Suprapubic skin (tissue), 4 donors: Measurements from ENCODE around the gene EEFSEC. TPM values are rescaled to one million over a fixed set of nuclear protein-coding genes. Genes with fewer than 3 reads are reported as not detected.

Source experiments
- DNase-seq, 2 donors: peaks; one replicate each; pipeline ENCODE4 v3.0.0-alpha.2; 2019; ENCODE audit warnings: low spot score in 2 of 2
- H3K27ac ChIP-seq: fragments of 200-600 bp; sonication (generic); one replicate; pipeline ENCODE4 v1.5.1; 2019
- H3K27me3 ChIP-seq: fragments of 200-600 bp; sonication (generic); one replicate; pipeline ENCODE4 v1.5.1; 2019
- H3K36me3 ChIP-seq: fragments of 200-600 bp; sonication (generic); one replicate; pipeline ENCODE4 v1.5.1; 2019
- H3K4me1 ChIP-seq: fragments of 200-600 bp; sonication (generic); one replicate; pipeline ENCODE4 v1.5.1; 2019
- H3K4me3 ChIP-seq: fragments of 200-600 bp; sonication (generic); one replicate; pipeline ENCODE4 v1.5.1; 2019; ENCODE audit warnings: mild to moderate bottlenecking
- H3K9me3 ChIP-seq: fragments of 200-600 bp; sonication (generic); one replicate; pipeline ENCODE4 v1.5.1; 2019
- CTCF ChIP-seq, 2 donors: fragments of 200-600 bp in 1 of 2; fragments of 450-650 bp in 1 of 2; sonication (generic) in 1 of 2; IDR thresholded peaks; one replicate each; pipeline ENCODE4 v1.5.1; 2016 to 2019; ENCODE audit warnings: antibody characterized with exemption in 2 of 2, mild to moderate bottlenecking in 1 of 2, moderate library complexity in 1 of 2
- EP300 ChIP-seq: sonication (generic); formaldehyde crosslinking; IDR thresholded peaks from one replicate; pipeline ENCODE4 v1.6.1; 2017; ENCODE audit warnings: antibody characterized with exemption
- POLR2A ChIP-seq, 2 donors: fragments of 450-650 bp; IDR thresholded peaks; one replicate each; pipeline ENCODE4 v1.6.1; 2017; ENCODE audit warnings: antibody characterized with exemption in 2 of 2, mild to moderate bottlenecking in 2 of 2, moderate library complexity in 2 of 2
- POLR2AphosphoS5 ChIP-seq, 3 donors: sonication (generic); formaldehyde crosslinking; IDR thresholded peaks; one replicate each; pipeline ENCODE4 v1.6.1; 2017; ENCODE audit warnings: antibody characterized with exemption in 3 of 3
- WGBS: methylation state at CpG from one replicate; pipeline ENCODE4 v1.1.5; 2018; 5-methylcytosine and 5-hydroxymethylcytosine counted together
- total RNA-seq, 4 donors: library from RNA; depleted of rRNA; stranded (reverse); fragments of >200 nt; gene quantifications; one replicate each; pipeline ENCODE4 v1.1.0, GENCODE V29; 2016

Gene EEFSEC
- total RNA-seq, 4 donors from 2014 or later, result 14.3 to 19.4 (median 16.7) TPM

DNA sequence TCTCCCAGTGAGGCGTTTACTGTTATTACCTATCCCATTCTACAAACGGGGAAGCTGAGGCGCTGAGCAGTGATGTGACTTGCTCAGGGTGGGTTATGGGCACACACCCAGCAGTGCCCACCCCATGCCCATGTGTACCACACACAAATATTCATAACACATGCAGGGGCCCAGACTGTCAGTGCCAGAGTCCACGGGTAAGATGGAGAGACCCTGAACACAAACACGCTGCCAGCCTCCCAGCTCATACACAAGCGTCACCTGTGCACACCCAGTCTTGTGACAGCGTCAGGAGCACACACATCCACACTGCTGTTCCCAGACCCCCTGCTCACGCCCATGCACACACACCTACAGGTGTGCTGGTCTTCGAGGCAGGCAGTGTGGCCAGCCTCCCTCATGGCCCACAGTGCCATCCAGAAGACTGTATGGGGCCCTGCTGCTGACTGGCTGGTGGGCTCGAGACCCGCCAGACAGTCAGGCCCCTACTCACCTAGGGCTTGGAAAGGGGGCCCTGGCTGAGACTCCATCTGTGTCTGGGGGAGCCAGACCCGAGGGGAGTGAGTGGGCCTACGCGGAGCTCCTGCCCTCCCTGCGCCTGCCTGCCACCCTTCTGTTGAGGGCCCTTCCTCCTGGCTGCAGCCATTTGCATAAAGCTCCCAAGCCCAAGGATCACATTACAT, 274.0 kb downstream of the EEFSEC start:
- no peak overlapping the region for H3K27ac ChIP-seq
- H3K9me3 ChIP-seq, result no peaks in the 10 kb centered on the region
- WGBS, result 93% methylated on average over 9 of the region's 15 CpGs
- H3K4me1 ChIP-seq, result peaks cover 10% of the 10 kb centered on the region
- no peaks in the 10 kb centered on the region for H3K36me3 ChIP-seq
- TF ChIP-seq EP300, result no peak
- no peak for TF ChIP-seq POLR2A (IDR thresholded peaks at IDR 0.05)
- no peak for TF ChIP-seq POLR2AphosphoS5 (IDR thresholded peaks at IDR 0.05)
- no peak for TF ChIP-seq CTCF (IDR thresholded peaks at IDR 0.05)
- no peak overlapping the region for H3K4me3 ChIP-seq
- DNase-seq, result no peak
- peaks cover 47% of the 10 kb centered on the region for H3K27me3 ChIP-seq

DNA sequence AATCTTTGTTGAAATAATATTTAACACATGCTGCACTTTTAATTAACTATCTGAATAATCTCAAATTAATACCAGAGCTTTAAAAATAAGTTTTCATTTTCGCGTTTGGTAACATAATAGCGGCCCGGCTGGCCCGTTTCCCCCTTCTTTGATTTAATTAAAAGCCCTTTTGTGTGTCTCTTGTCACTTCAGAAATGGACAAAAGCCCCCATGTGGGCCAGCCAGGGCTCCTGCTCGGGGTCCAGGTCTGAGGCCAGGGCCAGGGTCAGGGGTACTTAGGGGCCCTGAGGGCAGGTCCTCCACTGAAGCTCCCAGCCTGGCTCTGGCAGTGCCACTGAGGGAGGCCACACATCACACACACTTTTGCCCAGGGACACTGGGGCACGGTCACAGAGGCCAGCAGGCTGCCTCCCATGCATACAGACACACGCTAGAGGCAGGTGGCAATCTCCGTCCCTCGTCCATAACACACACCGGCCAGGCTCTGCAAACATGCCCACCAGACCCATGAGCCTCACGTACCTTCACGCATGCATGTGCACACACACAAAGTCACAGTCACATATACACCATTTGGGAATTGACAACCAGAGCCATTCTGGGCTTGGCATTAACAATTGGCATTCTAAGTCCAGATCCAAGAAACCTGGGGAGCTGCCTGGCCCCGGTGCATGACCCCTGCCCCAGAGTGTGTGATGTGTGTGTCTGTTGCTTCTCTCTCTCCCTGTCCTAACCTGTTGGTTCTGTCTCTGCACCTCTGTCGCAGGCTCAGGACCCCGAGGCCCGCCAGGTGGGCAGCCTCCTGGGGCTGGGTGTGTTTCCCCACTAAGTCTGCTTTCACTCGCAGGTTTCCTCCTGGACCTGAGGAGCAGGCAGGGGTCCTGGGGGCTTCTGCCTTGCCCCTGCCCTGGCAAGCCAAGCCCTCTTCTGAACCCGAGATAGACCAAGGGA, 274.9 kb downstream of the EEFSEC start:
- TF ChIP-seq CTCF (IDR thresholded peaks at IDR 0.05), result no peak
- TF ChIP-seq EP300, result no peak
- TF ChIP-seq POLR2AphosphoS5 (IDR thresholded peaks at IDR 0.05), result no peak
- no peak for TF ChIP-seq POLR2A (IDR thresholded peaks at IDR 0.05)
- 92% methylated on average over 17 of the region's 19 CpGs for WGBS
- no peak for DNase-seq
- no peak overlapping the region for H3K4me3 ChIP-seq
- H3K27me3 ChIP-seq, result peaks cover 56% of the 10 kb centered on the region
- H3K9me3 ChIP-seq, result no peaks in the 10 kb centered on the region
- H3K27ac ChIP-seq, result no peak overlapping the region
- peaks cover 18% of the 10 kb centered on the region for H3K4me1 ChIP-seq
- H3K36me3 ChIP-seq, result no peaks in the 10 kb centered on the region

GRCh38 chr3:128429275-128429674, 276.0 kb downstream of the EEFSEC start:
- peaks cover 67% of the 10 kb centered on the region for H3K27me3 ChIP-seq
- no peak for DNase-seq
- no peak overlapping the region for H3K4me3 ChIP-seq
- H3K4me1 ChIP-seq, result peaks cover 19% of the 10 kb centered on the region
- no peak for TF ChIP-seq POLR2AphosphoS5 (IDR thresholded peaks at IDR 0.05)
- no peak for TF ChIP-seq POLR2A (IDR thresholded peaks at IDR 0.05)
- no peak for TF ChIP-seq CTCF (IDR thresholded peaks at IDR 0.05)
- no peak for TF ChIP-seq EP300
- H3K36me3 ChIP-seq, result no peaks in the 10 kb centered on the region
- H3K27ac ChIP-seq, result no peak overlapping the region
- no peaks in the 10 kb centered on the region for H3K9me3 ChIP-seq
- 93% methylated on average over 9 of the region's 15 CpGs for WGBS

DNA sequence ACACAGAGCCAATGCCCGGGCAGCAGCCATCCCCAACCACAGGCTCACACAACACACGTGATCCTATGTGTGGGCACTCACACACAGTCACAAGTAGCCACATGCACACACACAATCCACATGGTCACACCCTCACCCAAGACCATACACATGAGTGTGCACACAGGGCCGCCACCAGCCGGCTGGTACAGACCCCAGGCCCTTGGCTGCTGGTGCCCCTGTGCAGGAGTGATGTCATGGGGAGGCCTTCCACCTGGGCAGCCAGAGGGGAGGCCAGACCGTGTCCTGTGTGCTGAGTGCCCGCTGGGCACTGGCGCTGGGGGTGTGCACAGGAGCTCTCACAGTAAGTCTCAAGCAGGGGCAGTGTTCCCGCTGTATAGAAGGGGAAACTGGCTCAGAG, 276.5 kb downstream of the EEFSEC start:
- no peak overlapping the region for H3K4me3 ChIP-seq
- H3K9me3 ChIP-seq, result no peaks in the 10 kb centered on the region
- H3K4me1 ChIP-seq, result peaks cover 19% of the 10 kb centered on the region
- no peak overlapping the region for H3K27ac ChIP-seq
- H3K27me3 ChIP-seq, result peaks cover 68% of the 10 kb centered on the region
- H3K36me3 ChIP-seq, result no peaks in the 10 kb centered on the region
- no peak for DNase-seq
- no peak for TF ChIP-seq POLR2A (IDR thresholded peaks at IDR 0.05)
- no peak for TF ChIP-seq EP300
- no peak for TF ChIP-seq CTCF (IDR thresholded peaks at IDR 0.05)
- TF ChIP-seq POLR2AphosphoS5 (IDR thresholded peaks at IDR 0.05), result no peak
- 85% methylated on average over 3 of the region's 8 CpGs for WGBS

GRCh38 chr3:128430301-128430700, 277.0 kb downstream of the EEFSEC start:
- DNase-seq, result no peak
- H3K4me3 ChIP-seq, result no peak overlapping the region
- no peaks in the 10 kb centered on the region for H3K36me3 ChIP-seq
- H3K4me1 ChIP-seq, result peaks cover 19% of the 10 kb centered on the region
- TF ChIP-seq CTCF (IDR thresholded peaks at IDR 0.05), result no peak
- TF ChIP-seq POLR2AphosphoS5 (IDR thresholded peaks at IDR 0.05), result no peak
- no peak for TF ChIP-seq POLR2A (IDR thresholded peaks at IDR 0.05)
- TF ChIP-seq EP300, result no peak
- 88% methylated on average over 3 of the region's 10 CpGs for WGBS
- no peak overlapping the region for H3K27ac ChIP-seq
- H3K27me3 ChIP-seq, result peaks cover 68% of the 10 kb centered on the region
- H3K9me3 ChIP-seq, result no peaks in the 10 kb centered on the region
